Body of pancreas (tissue), 4 donors: ENCODE data around the gene SLC24A3. TPM values are rescaled to one million over a fixed set of nuclear protein-coding genes. Genes with fewer than 3 reads are reported as not detected.

Source experiments
- ATAC-seq: fragments of 150-250 bp; one replicate; pipeline ENCODE4 v1.9.1; 2016
- DNase-seq, 4 donors: peaks; one replicate each; pipeline ENCODE4 v3.0.0-alpha.2; 2019
- H3K27ac ChIP-seq, 4 donors: fragments of 200-600 bp; sonication (generic); 1 replicate in 3 of 4; 2 replicates in 1 of 4; pipeline versions ENCODE4 v1.5.1 to v1.6.1; 2016 to 2019; ENCODE audit warnings: mild to moderate bottlenecking in 1 of 4, mixed read lengths in 1 of 4, moderate library complexity in 1 of 4
- H3K27me3 ChIP-seq, 2 donors: fragments of 200-600 bp; sonication (generic); one replicate each; pipeline ENCODE4 v1.6.0; 2016; ENCODE audit warnings: mild to moderate bottlenecking in 1 of 2
- H3K36me3 ChIP-seq, 2 donors: fragments of 200-600 bp; sonication (generic); replicated peaks in 1 of 2; 2 replicates each; pipeline ENCODE4 v1.5.1; 2016; ENCODE audit warnings: low read depth in 2 of 2; ENCODE audit not compliant: insufficient read depth in 1 of 2
- H3K4me1 ChIP-seq: fragments of 200-600 bp; sonication (generic); one replicate; pipeline ENCODE4 v1.6.0; 2016
- H3K4me3 ChIP-seq, 2 donors: fragments of 200-600 bp; sonication (generic); 1 replicate in 1 of 2; 2 replicates in 1 of 2; pipeline ENCODE4 v1.5.1; 2016 to 2019
- H3K9me3 ChIP-seq, 3 donors: fragments of 200-600 bp; sonication (generic); 1 replicate in 2 of 3; 2 replicates in 1 of 3; pipeline ENCODE4 v1.5.1; 2016
- CTCF ChIP-seq, 7 experiments: fragments of 450-650 bp in 4 of 7; fragments of 200-600 bp in 3 of 7; sonication (generic) in 3 of 7; IDR thresholded peaks; one replicate each; pipeline ENCODE4 v1.5.1; 2016 to 2019; ENCODE audit warnings: antibody characterized with exemption in 7 of 7
- POLR2A ChIP-seq, 3 donors: fragments of 450-650 bp; IDR thresholded peaks; one replicate each; pipeline ENCODE4 v1.6.1; 2016; ENCODE audit warnings: antibody characterized with exemption in 3 of 3, mild to moderate bottlenecking in 2 of 3
- WGBS, 2 donors: methylation state at CpG; one replicate each; pipeline ENCODE4 v1.1.5; 2017; 5-methylcytosine and 5-hydroxymethylcytosine counted together
- intact Hi-C: fragments of 100-400 bp; cut with DNase I; formaldehyde crosslinking; loops from one replicate; pipeline ENCODE4 v1.15.1; 2023
- total RNA-seq, 2 donors: library from RNA; depleted of rRNA; stranded (reverse); fragments of >200 nt; gene quantifications; one replicate each; pipeline ENCODE4 v1.1.0, GENCODE V29; 2016

Gene SLC24A3
- total RNA-seq, 2 donors from 2014 or later = 0.66 to 1.0 TPM

DNA sequence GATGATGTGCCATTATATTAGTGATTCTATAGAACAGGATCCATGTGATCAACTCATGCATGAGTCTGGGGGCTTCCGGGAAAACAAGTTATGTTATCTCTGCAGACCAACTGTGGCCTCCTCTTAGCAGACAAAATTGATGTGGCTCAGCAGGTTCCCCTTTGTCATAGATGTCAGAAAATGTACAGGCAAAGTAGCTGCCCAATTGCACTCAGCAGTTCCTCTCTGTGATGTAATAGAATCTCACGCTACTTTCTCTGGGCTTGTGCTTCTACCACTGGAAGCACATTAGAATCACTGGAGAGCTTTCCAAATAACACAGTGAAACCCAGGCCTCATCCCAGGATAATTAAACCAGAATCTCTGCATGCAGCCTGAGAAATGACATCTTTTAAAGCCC, 253.1 kb downstream of the SLC24A3 start:
- TF ChIP-seq POLR2A (IDR thresholded peaks at IDR 0.05) (no peak), CTCF (IDR thresholded peaks at IDR 0.05) (no peak)
- DNase-seq = no peak
- H3K27ac ChIP-seq = no peak overlapping the region
- ATAC-seq = no peak
- no peaks in the 10 kb centered on the region for H3K36me3 ChIP-seq
- WGBS, 2 donors = 49 to 52% methylated on average over 2 of the region's 2 CpGs
- no peaks in the 10 kb centered on the region for H3K9me3 ChIP-seq
- H3K27me3 ChIP-seq = no peaks in the 10 kb centered on the region
- no peaks in the 10 kb centered on the region for H3K4me1 ChIP-seq
- no peak overlapping the region for H3K4me3 ChIP-seq
- intact Hi-C loops = no loop called here

DNA sequence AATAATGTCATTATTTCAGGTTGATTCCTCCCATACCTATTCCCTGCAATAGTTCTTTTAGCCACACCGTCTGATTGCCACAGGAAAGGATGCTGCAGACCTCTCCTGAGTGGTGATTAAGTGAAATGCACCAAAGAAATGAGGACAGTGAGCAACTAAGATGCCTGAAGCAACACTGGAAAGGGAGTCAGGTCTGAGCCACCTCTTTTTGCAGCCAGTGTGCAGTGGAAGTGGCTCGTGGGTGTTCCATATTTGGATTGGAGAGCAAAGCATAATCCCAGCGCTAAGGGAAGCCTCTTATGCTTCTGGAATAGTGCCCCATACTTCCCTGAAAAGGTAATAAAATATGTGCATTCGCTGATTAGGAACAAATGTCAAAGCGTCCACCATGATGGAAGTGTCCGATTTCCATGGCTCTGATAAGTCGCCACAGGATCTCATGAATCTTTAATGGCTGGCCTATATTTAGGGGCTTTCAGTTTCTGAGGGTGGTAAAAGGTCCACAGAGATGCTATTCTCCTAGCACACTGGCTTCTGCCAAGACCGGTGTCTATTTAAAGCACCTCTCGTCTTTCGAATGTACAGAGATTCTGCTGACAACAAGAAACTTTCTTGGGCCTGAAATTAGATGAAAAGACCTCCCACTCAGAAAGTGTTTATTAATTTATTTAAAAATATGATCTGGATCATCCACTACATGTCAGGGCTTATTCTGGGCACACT, 253.9 kb downstream of the SLC24A3 start:
- TF ChIP-seq POLR2A (IDR thresholded peaks at IDR 0.05) = no peak
- no peaks in the 10 kb centered on the region for H3K4me1 ChIP-seq
- H3K9me3 ChIP-seq = no peaks in the 10 kb centered on the region
- ATAC-seq (no peak), DNase-seq (no peak)
- no peaks in the 10 kb centered on the region for H3K36me3 ChIP-seq
- 76 to 81% methylated on average over 10 of the region's 10 CpGs for WGBS, 2 donors
- intact Hi-C loops = no loop called here
- H3K4me3 ChIP-seq = no peak overlapping the region
- no peak overlapping the region for H3K27ac ChIP-seq
- no peaks in the 10 kb centered on the region for H3K27me3 ChIP-seq

- DNase-seq = no peak
- WGBS, 2 donors = 72 to 75% methylated on average over 8 of the region's 8 CpGs
- no peaks in the 10 kb centered on the region for H3K4me1 ChIP-seq
- H3K27ac ChIP-seq = no peak overlapping the region
- no peaks in the 10 kb centered on the region for H3K27me3 ChIP-seq
- intact Hi-C loops = no loop called here
- no peak for ATAC-seq
- H3K9me3 ChIP-seq = no peaks in the 10 kb centered on the region
- H3K4me3 ChIP-seq = no peak overlapping the region
- no peaks in the 10 kb centered on the region for H3K36me3 ChIP-seq
- no peak for TF ChIP-seq POLR2A (IDR thresholded peaks at IDR 0.05)
- TF ChIP-seq CTCF (IDR thresholded peaks at IDR 0.05) = no peak
These were observed 260.9 kb downstream of the SLC24A3 start for GRCh38 chr20:19473216-19473921.

GRCh38 chr20:19473922-19474286, 261.5 kb downstream of the SLC24A3 start:
- no peak for ATAC-seq

More at GRCh38 chr20:19473922-19474286, 261.5 kb downstream of the SLC24A3 start:
- H3K4me3 ChIP-seq = no peak overlapping the region
- WGBS, 2 donors = 42 to 70% methylated on average over 6 of the region's 6 CpGs
- intact Hi-C loops = no loop called here
- no peaks in the 10 kb centered on the region for H3K36me3 ChIP-seq
- no peaks in the 10 kb centered on the region for H3K27me3 ChIP-seq
- TF ChIP-seq CTCF (IDR thresholded peaks at IDR 0.05) = no peak
- TF ChIP-seq POLR2A (IDR thresholded peaks at IDR 0.05) = no peak
- no peak overlapping the region for H3K27ac ChIP-seq
- no peaks in the 10 kb centered on the region for H3K9me3 ChIP-seq
- no peaks in the 10 kb centered on the region for H3K4me1 ChIP-seq
- DNase-seq = no peak
